H1 (cell line): ENCODE results near the gene ZNF219. TPM values are rescaled to one million over a fixed set of nuclear protein-coding genes. Genes with fewer than 3 reads are reported as not detected.

Experiments used
- RAD21 ChIP-seq, 2 experiments: IDR thresholded peaks in 1 of 2; conservative IDR thresholded peaks in 1 of 2; 2 replicates each; pipeline ENCODE4 v1.6.1; 2011; ENCODE audit warnings: low read depth in 2 of 2, low read length in 2 of 2, improper control_type of control experiment in 1 of 2, inconsistent platforms in 1 of 2, mild to moderate bottlenecking in 1 of 2, moderate library complexity in 1 of 2
- SIRT6 ChIP-seq: IDR thresholded peaks from one replicate; pipeline ENCODE4 v1.7.1; 2012; ENCODE audit warnings: low read length, inconsistent platforms
- polyA plus RNA-seq, 7 experiments: library from polyadenylated mRNA; depleted of rRNA in 3 of 7; stranded (reverse) in 5 of 7; unstranded in 2 of 7; fragments of >200 nt in 5 of 7; fragments of 200-250 nt in 2 of 7; gene quantifications; 1 replicate in 5 of 7; 2 replicates in 1 of 7; 4 replicates in 1 of 7; pipeline versions ENCODE4 v1.2.1 to v1.2.3, GENCODE V29; 2011 to 2013; ENCODE audit warnings: missing spikeins in 2 of 7, mixed read lengths in 2 of 7
- total RNA-seq: library from RNA; stranded (reverse); fragmentation: NEBNext Ultra II Directional; extraction: Animal tissue kit (Norgen Biotek cat#: 25700); gene quantifications from 2 replicates; pipeline ENCODE4 v1.2.1, GENCODE V29; 2021

ZNF219 gene
- total and polyA plus RNA-seq, 2 of the 8 experiments (the other 6 are each of a cell fraction or from before 2014, with no cell fraction given): 113 to 160 TPM

GRCh38 chr14:21074398-21075272 lies 23.8 kb downstream of the ZNF219 start (continued):
- TF ChIP-seq RAD21 (IDR thresholded peaks at IDR 0.05 in 1 of 2, conservative IDR thresholded peaks at IDR 0.05 in 1 of 2; ENCODE audit: low read depth in 2 of 2, low read length in 2 of 2) (no peak), SIRT6 (no peak)
